Kidney (tissue), 14 donors: Measurements from ENCODE around the gene CASTOR1. TPM values are rescaled to one million over a fixed set of nuclear protein-coding genes. Genes with fewer than 3 reads are reported as not detected.

ENCODE experiments used
- DNase-seq, 5 donors: peaks; one replicate each; pipeline ENCODE4 v3.0.0-alpha.2; 2013 to 2020
- FAIRE-seq: peaks from 2 replicates; lab custom pipeline; 2012; peaks lifted over from hg19 to GRCh38; lab: Jason Lieb, UNC
- H3K27ac ChIP-seq, 2 donors: one replicate each; pipeline ENCODE4 v1.7.0; 2013; ENCODE audit warnings: low read depth in 2 of 2, low read length in 2 of 2, inconsistent platforms in 1 of 2
- H3K27me3 ChIP-seq: one replicate; pipeline ENCODE4 v1.7.1; 2013; ENCODE audit warnings: low read length, inconsistent platforms; ENCODE audit not compliant: control insufficient read depth, insufficient read depth
- H3K36me3 ChIP-seq, 3 donors: one replicate each; pipeline versions ENCODE4 v1.7.0 to v1.7.1; 2013; ENCODE audit warnings: low read length in 3 of 3, control low read depth in 1 of 3, inconsistent platforms in 1 of 3; ENCODE audit not compliant: insufficient read depth in 3 of 3, control insufficient read depth in 2 of 3
- H3K4me1 ChIP-seq, 3 donors: one replicate each; pipeline versions ENCODE4 v1.7.0 to v1.7.1; 2013; ENCODE audit warnings: low read length in 3 of 3, inconsistent platforms in 1 of 3, low read depth in 1 of 3; ENCODE audit not compliant: control insufficient read depth in 2 of 3, insufficient read depth in 2 of 3
- H3K4me3 ChIP-seq, 3 donors: one replicate each; pipeline versions ENCODE4 v1.7.0 to v1.8.1; 2013; ENCODE audit warnings: low read length in 3 of 3, control low read depth in 1 of 3, inconsistent platforms in 1 of 3
- H3K9ac ChIP-seq, 3 donors: one replicate each; pipeline versions ENCODE4 v1.7.0 to v1.7.1; 2013; ENCODE audit warnings: low read length in 3 of 3, control low read depth in 1 of 3, inconsistent platforms in 1 of 3
- H3K9me3 ChIP-seq, 3 donors: one replicate each; pipeline versions ENCODE4 v1.7.0 to v1.7.1; 2013; ENCODE audit warnings: low read length in 3 of 3, control low read depth in 1 of 3, inconsistent platforms in 1 of 3; ENCODE audit not compliant: control insufficient read depth in 2 of 3, insufficient read depth in 1 of 3
- CTCF ChIP-seq: IDR thresholded peaks from 3 replicates; pipeline ENCODE4 v1.5.1; 2012; ENCODE audit warnings: mild to moderate bottlenecking, moderate library complexity, borderline replicate concordance; ENCODE audit not compliant: insufficient read depth; ENCODE audit errors: extremely low read depth
- intact Hi-C: fragments of 100-400 bp; cut with DNase I; formaldehyde crosslinking; loops from one replicate; pipeline ENCODE4 v1.11.1; 2022
- polyA plus RNA-seq: library from polyadenylated mRNA; stranded (reverse); fragments of 350-450 nt; fragmentation: Illumina TruSeq; extraction: RNeasy Lipid Tissue Mini Kit (QIAGEN cat#74804); gene quantifications from one replicate; pipeline ENCODE4 v1.2.3, GENCODE V29; 2014; ENCODE audit warnings: low read depth, low replicate concordance; ENCODE audit not compliant: insufficient read depth
- total RNA-seq: library from RNA; stranded (reverse); fragmentation: NEBNext Ultra II Directional; extraction: Animal tissue kit (Norgen Biotek cat#: 25700); gene quantifications from one replicate; pipeline ENCODE4 v1.2.1, GENCODE V29; 2021
- donor health status: control.
- donor health status: control.
- donor health status: control.
- donor health status: control.
- donor health status: control.
- donor health status: DM: yes; HTN: yes; CAD: no.
- donor health status: Normal renal cell carcinoma (clear cell type).

Gene CASTOR1
- total and polyA plus RNA-seq, 2 donors from 2014 or later, result 16.5 to 71.7 TPM

GRCh38 chr22:30244641-30245040 is 44.7 kb downstream of the CASTOR1 start:
- FAIRE-seq (no peak), DNase-seq (no peak)
- Histone ChIP-seq H3K36me3 (no peaks in the 10 kb centered on the region), H3K9me3 (no peaks in the 10 kb centered on the region), H3K27me3 (no peaks in the 10 kb centered on the region), H3K27ac (no peak overlapping the region), H3K4me1 (peaks cover 0 to 9% (median 2%) of the 10 kb centered on the region in 3 donors), H3K9ac (no peak overlapping the region), H3K4me3 (no peak overlapping the region)
- no peak for TF ChIP-seq CTCF
- intact Hi-C loops, result no loop called here

GRCh38 chr22:30244066-30244465 is 45.2 kb downstream of the CASTOR1 start:
- no peak for DNase-seq
- H3K27me3 ChIP-seq, result no peaks in the 10 kb centered on the region
- H3K36me3 ChIP-seq, result no peaks in the 10 kb centered on the region
- H3K9me3 ChIP-seq, result no peaks in the 10 kb centered on the region
- no peak overlapping the region for H3K27ac ChIP-seq
- H3K9ac ChIP-seq, result no peak overlapping the region
- intact Hi-C loops, result no loop called here
- H3K4me1 ChIP-seq, result peaks cover 0 to 9% (median 0%) of the 10 kb centered on the region in 3 donors
- FAIRE-seq, result no peak
- no peak overlapping the region for H3K4me3 ChIP-seq
- TF ChIP-seq CTCF, result no peak

GRCh38 chr22:30243661-30244060 is 45.6 kb downstream of the CASTOR1 start:
- Histone ChIP-seq H3K4me1 (peaks cover 0 to 9% (median 0%) of the 10 kb centered on the region in 3 donors), H3K36me3 (no peaks in the 10 kb centered on the region), H3K27ac (no peak overlapping the region), H3K4me3 (no peak overlapping the region), H3K9me3 (no peaks in the 10 kb centered on the region), H3K27me3 (no peaks in the 10 kb centered on the region), H3K9ac (no peak overlapping the region)
- DNase-seq (no peak), FAIRE-seq (no peak)
- intact Hi-C loops, result no loop called here
- no peak for TF ChIP-seq CTCF
